Brain microvascular endothelial cell (primary cell): ENCODE measurements around the gene HOXB4.

Experiments
- DNase-seq: peaks from one replicate; pipeline ENCODE4 v3.0.0-alpha.2; 2020
- H3K27ac ChIP-seq: fragments of 250-450 bp; sonication (Bioruptor Pico); 2 replicates; pipeline ENCODE4 v1.5.1; 2020; ENCODE audit warnings: mild to moderate bottlenecking, moderate library complexity
- H3K27me3 ChIP-seq: fragments of 250-450 bp; sonication (Bioruptor Pico); replicated peaks from 2 replicates; pipeline ENCODE4 v1.5.1; 2020; ENCODE audit warnings: mild to moderate bottlenecking
- H3K36me3 ChIP-seq: fragments of 250-450 bp; sonication (Bioruptor Pico); replicated peaks from 2 replicates; pipeline ENCODE4 v1.5.1; 2020; ENCODE audit warnings: mild to moderate bottlenecking
- H3K4me3 ChIP-seq: 2 replicates; pipeline ENCODE4 v1.5.1; 2011; ENCODE audit warnings: low read depth, mild to moderate bottlenecking, control low read depth, low read length, moderate library complexity
- CTCF ChIP-seq: IDR thresholded peaks from 2 replicates; pipeline ENCODE4 v1.5.1; 2011; ENCODE audit warnings: low read depth, mild to moderate bottlenecking, moderate library complexity, low read length, control low read depth, inconsistent platforms; ENCODE audit errors: missing control alignments
- in situ Hi-C: cut with HindIII; loops from 2 replicates; pipeline ENCODE4 v1.10.0; 2017; ENCODE audit warnings: low sequenced_read_pairs, low pct_ligation_motif_present

The HOXB4 gene

DNA sequence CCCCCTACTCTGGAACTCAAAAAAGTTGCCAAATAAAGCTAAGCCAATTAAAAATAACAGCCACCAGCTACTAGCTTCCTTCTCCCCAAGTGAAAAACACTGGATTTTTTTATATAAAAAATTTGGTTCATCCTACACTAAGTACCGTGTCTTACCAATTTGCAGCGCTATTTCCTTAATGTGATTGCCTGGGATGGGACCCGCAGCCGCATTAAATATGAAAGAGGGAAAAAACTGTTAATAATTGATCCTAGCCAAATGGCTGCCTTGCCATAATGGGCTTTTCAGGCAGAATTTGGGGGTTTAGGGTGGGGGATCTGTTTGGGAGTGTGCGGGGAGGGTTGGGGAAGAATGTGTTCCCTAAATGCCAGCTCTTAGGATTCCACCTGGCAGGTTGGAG, 46.0 kb upstream of the HOXB4 start:
- H3K27me3 ChIP-seq: peaks cover 98% of the 10 kb centered on the region
- no peak overlapping the region for H3K4me3 ChIP-seq
- DNase-seq: no peak
- TF ChIP-seq CTCF: no peak
- no peak overlapping the region for H3K27ac ChIP-seq
- no peaks in the 10 kb centered on the region for H3K36me3 ChIP-seq
- in situ Hi-C loops: no loop called here

- no peak for DNase-seq
- H3K27ac ChIP-seq: no peak overlapping the region
- TF ChIP-seq CTCF: no peak
- H3K27me3 ChIP-seq: peaks cover 97% of the 10 kb centered on the region
- in situ Hi-C loops: no loop called here
- H3K4me3 ChIP-seq: no peak overlapping the region
- no peaks in the 10 kb centered on the region for H3K36me3 ChIP-seq
Observed at GRCh38 chr17:48623583-48623982, 45.4 kb upstream of the HOXB4 start.

DNA sequence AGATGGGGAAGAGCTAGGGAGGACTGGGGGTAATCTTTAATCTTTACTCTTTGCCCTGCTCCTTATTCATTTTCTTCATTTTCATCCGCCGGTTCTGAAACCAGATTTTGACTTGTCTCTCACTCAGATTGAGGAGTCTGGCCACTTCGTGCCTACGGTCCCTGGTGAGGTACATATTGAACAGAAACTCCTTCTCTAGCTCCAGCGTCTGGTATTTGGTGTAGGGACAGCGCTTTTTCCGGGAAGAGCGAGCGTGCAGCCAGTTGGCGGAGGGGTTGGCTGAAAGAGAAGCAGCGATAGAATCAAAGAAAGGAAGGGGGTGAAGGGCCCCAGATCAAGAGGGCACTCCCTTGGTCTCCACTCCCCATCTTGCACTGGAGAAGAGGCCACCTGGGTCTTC, 44.7 kb upstream of the HOXB4 start:
- DNase-seq: no peak
- no peak for TF ChIP-seq CTCF
- in situ Hi-C loops: no loop called here
- no peak overlapping the region for H3K27ac ChIP-seq
- H3K27me3 ChIP-seq: peaks cover 96% of the 10 kb centered on the region
- no peak overlapping the region for H3K4me3 ChIP-seq
- no peaks in the 10 kb centered on the region for H3K36me3 ChIP-seq

- in situ Hi-C loops: no loop called here
- no peak for TF ChIP-seq CTCF
- Histone ChIP-seq H3K27ac (no peak overlapping the region), H3K27me3 (peaks cover 95% of the 10 kb centered on the region), H3K4me3 (no peak overlapping the region), H3K36me3 (no peaks in the 10 kb centered on the region)
- no peak for DNase-seq
Observed at GRCh38 chr17:48621410-48622392, 43.6 kb upstream of the HOXB4 start.

- in situ Hi-C loops: no loop called here
- no peak overlapping the region for H3K27ac ChIP-seq
- H3K27me3 ChIP-seq: peaks cover 97% of the 10 kb centered on the region
- no peak overlapping the region for H3K4me3 ChIP-seq
- no peak for TF ChIP-seq CTCF
- H3K36me3 ChIP-seq: no peaks in the 10 kb centered on the region
- no peak for DNase-seq
Observed at GRCh38 chr17:48620461-48621139, 42.5 kb upstream of the HOXB4 start.
